IMR-90 (cell line): ENCODE measurements around the gene RRP9. TPM values are rescaled to one million over a fixed set of nuclear protein-coding genes. Genes with fewer than 3 reads are reported as not detected.

Experiments
- ATAC-seq: fragments of 200-7000 bp; cut with Tn5 transposase; 2 replicates; pipeline ENCODE4 v1.9.1; 2020; ENCODE audit warnings: low read depth, mild to moderate bottlenecking, moderate library complexity
- BruUV-seq: library from RNA; stranded (reverse); fragments of 400-500 nt; replicated peaks from 2 replicates; lab custom pipeline; 2021; lab: Mats Ljungman, UMichigan
- CTCF ChIA-PET: fragments of 300-600 bp; formaldehyde crosslinking; extraction: SDS; loops from one replicate; lab custom pipeline; 2021; ENCODE audit warnings: antibody characterized with exemption; lab: Yijun Ruan, JAX
- POLR2A ChIA-PET: fragments of 300-600 bp; sonication (Branson Sonifier 250); formaldehyde crosslinking; loops from one replicate; lab custom pipeline; 2022; ENCODE audit warnings: antibody characterized with exemption; ENCODE audit not compliant: unreplicated experiment; lab: Charles Lee
- DNase-seq: peaks from one replicate; pipeline ENCODE4 v3.0.0; 2013
- H2AFZ ChIP-seq: replicated peaks from 2 replicates; pipeline ENCODE3; 2013; ENCODE audit warnings: low read length, mild to moderate bottlenecking; ENCODE audit not compliant: poor library complexity
- H2AK5ac ChIP-seq: 2 replicates; pipeline ENCODE4 v1.6.1; 2013; ENCODE audit warnings: low read depth, low read length, inconsistent platforms
- H2AK9ac ChIP-seq: replicated peaks from 2 replicates; pipeline ENCODE3; 2013; ENCODE audit warnings: mild to moderate bottlenecking, low read depth, low read length, moderate library complexity; ENCODE audit not compliant: poor library complexity
- H2BK120ac ChIP-seq: 2 replicates; pipeline ENCODE4 v1.6.1; 2013; ENCODE audit warnings: low read depth, low read length, inconsistent platforms
- H2BK15ac ChIP-seq: 3 replicates; pipeline ENCODE4 v1.6.1; 2013; ENCODE audit warnings: low read depth, low read length, inconsistent platforms
- H2BK20ac ChIP-seq: 2 replicates; pipeline ENCODE4 v1.6.1; 2013; ENCODE audit warnings: low read depth, mild to moderate bottlenecking, inconsistent platforms, low read length, moderate library complexity
- H2BK5ac ChIP-seq: 2 replicates; pipeline ENCODE4 v1.6.1; 2013; ENCODE audit warnings: mild to moderate bottlenecking, low read depth, low read length, inconsistent platforms; ENCODE audit not compliant: poor library complexity, severe bottlenecking
- H3K14ac ChIP-seq: replicated peaks from 2 replicates; pipeline ENCODE4 v1.6.1; 2013; ENCODE audit warnings: low read depth, low read length, inconsistent platforms
- H3K18ac ChIP-seq: 2 replicates; pipeline ENCODE4 v1.6.1; 2013; ENCODE audit warnings: low read depth, low read length, control low read depth
- H3K23ac ChIP-seq: 2 replicates; pipeline ENCODE4 v1.6.1; 2013; ENCODE audit warnings: low read depth, low read length, inconsistent platforms
- H3K27ac ChIP-seq: 2 replicates; pipeline ENCODE4 v1.5.1; 2013; ENCODE audit warnings: mild to moderate bottlenecking, control low read depth, low read length; ENCODE audit not compliant: insufficient read depth
- H3K27me3 ChIP-seq: 2 replicates; pipeline ENCODE4 v1.6.1; 2013; ENCODE audit warnings: low read length; ENCODE audit not compliant: control insufficient read depth, insufficient read depth
- H3K36me3 ChIP-seq: 2 replicates; pipeline ENCODE4 v1.6.1; 2013; ENCODE audit warnings: low read length, mixed read lengths; ENCODE audit not compliant: control insufficient read depth, insufficient read depth
- H3K4ac ChIP-seq: 2 replicates; pipeline ENCODE4 v1.6.1; 2013; ENCODE audit warnings: low read depth, low read length, inconsistent platforms
- H3K4me1 ChIP-seq: 2 replicates; pipeline ENCODE4 v1.6.1; 2013; ENCODE audit warnings: low read length, mixed read lengths; ENCODE audit not compliant: control insufficient read depth, insufficient read depth
- H3K4me2 ChIP-seq: 2 replicates; pipeline ENCODE4 v1.6.1; 2013; ENCODE audit warnings: low read depth, mild to moderate bottlenecking, control low read depth, low read length, moderate library complexity
- H3K4me3 ChIP-seq: 2 replicates; pipeline ENCODE4 v1.5.1; 2013; ENCODE audit warnings: low read depth, mild to moderate bottlenecking, control low read depth, low read length, moderate library complexity; ENCODE audit not compliant: insufficient read depth
- H3K56ac ChIP-seq: 2 replicates; pipeline ENCODE4 v1.6.1; 2013; ENCODE audit warnings: low read length, inconsistent platforms; ENCODE audit not compliant: insufficient read depth; ENCODE audit errors: extremely low read depth
- H3K79me1 ChIP-seq, 2 experiments: 2 replicates each; pipeline ENCODE4 v1.6.1; 2013; ENCODE audit warnings: low read length in 2 of 2, inconsistent platforms in 1 of 2, low read depth in 1 of 2
- H3K9ac ChIP-seq: 2 replicates; pipeline ENCODE4 v1.6.1; 2013; ENCODE audit warnings: low read depth, low read length, control low read depth
- H3K9me1 ChIP-seq: 2 replicates; pipeline ENCODE4 v1.6.1; 2013; ENCODE audit warnings: low read length, inconsistent platforms; ENCODE audit not compliant: insufficient read depth
- H3K9me3 ChIP-seq: 2 replicates; pipeline ENCODE4 v1.6.1; 2013; ENCODE audit warnings: low read length; ENCODE audit not compliant: control insufficient read depth, insufficient read depth
- H4K20me1 ChIP-seq: 2 replicates; pipeline ENCODE4 v1.6.1; 2013; ENCODE audit warnings: low read length, inconsistent platforms; ENCODE audit not compliant: insufficient read depth
- H4K5ac ChIP-seq: 2 replicates; pipeline ENCODE4 v1.6.1; 2013; ENCODE audit warnings: mild to moderate bottlenecking, low read depth, low read length, control low read depth
- H4K8ac ChIP-seq, 2 experiments: 2 replicates each; pipeline ENCODE4 v1.6.1; 2013; ENCODE audit warnings: low read depth in 2 of 2, low read length in 2 of 2, control low read depth in 1 of 2, inconsistent platforms in 1 of 2
- H4K91ac ChIP-seq: 2 replicates; pipeline ENCODE4 v1.6.1; 2013; ENCODE audit warnings: low read depth, low read length, inconsistent platforms; ENCODE audit not compliant: insufficient read depth
- BHLHE40 ChIP-seq: fragments of 150-350 bp; IDR thresholded peaks from 2 replicates; pipeline ENCODE4 v1.6.1; 2016; ENCODE audit warnings: mild to moderate bottlenecking, low read depth, low read length
- CEBPB ChIP-seq: IDR thresholded peaks from 2 replicates; pipeline ENCODE4 v1.6.1; 2012; ENCODE audit warnings: low read depth, low read length, improper control_type of control experiment
- CHD1 ChIP-seq: IDR thresholded peaks from 2 replicates; pipeline ENCODE4 v1.6.1; 2012; ENCODE audit warnings: low read depth, low read length, improper control_type of control experiment
- FOS ChIP-seq: fragments of 150-350 bp; IDR thresholded peaks from 2 replicates; pipeline ENCODE4 v1.6.1; 2016; ENCODE audit warnings: low read depth, low read length
- MAFK ChIP-seq: IDR thresholded peaks from 2 replicates; pipeline ENCODE4 v1.6.1; 2012; ENCODE audit warnings: low read depth, low read length, improper control_type of control experiment
- MAZ ChIP-seq: IDR thresholded peaks from 2 replicates; pipeline ENCODE4 v1.6.1; 2012; ENCODE audit warnings: low read depth, mild to moderate bottlenecking, low read length, improper control_type of control experiment, moderate library complexity, borderline replicate concordance
- MXI1 ChIP-seq: IDR thresholded peaks from 2 replicates; pipeline ENCODE4 v1.6.1; 2012; ENCODE audit warnings: low read depth, mild to moderate bottlenecking, low read length, moderate library complexity, borderline replicate concordance
- RCOR1 ChIP-seq: IDR thresholded peaks from 2 replicates; pipeline ENCODE4 v1.6.1; 2012; ENCODE audit warnings: mild to moderate bottlenecking, low read length, improper control_type of control experiment; ENCODE audit not compliant: insufficient replicate concordance
- RFX5 ChIP-seq: IDR thresholded peaks from 2 replicates; pipeline ENCODE4 v1.8.0; 2012; ENCODE audit warnings: low read depth, mild to moderate bottlenecking, low read length, moderate library complexity
- SMC3 ChIP-seq: fragments of 150-350 bp; IDR thresholded peaks from 2 replicates; pipeline ENCODE4 v1.6.1; 2016; ENCODE audit warnings: low read depth, mild to moderate bottlenecking, antibody characterized with exemption, low read length, moderate library complexity
- WGBS, 2 experiments: methylation state at CpG; one replicate each; pipeline versions ENCODE4 v1.1.5 to v1.1.7; 2013; ENCODE audit warnings: missing lambda C conversion rate in 2 of 2; ENCODE audit not compliant: insufficient read length in 1 of 2; ENCODE audit errors: extremely low coverage in 2 of 2; 5-methylcytosine and 5-hydroxymethylcytosine counted together
- dilution Hi-C: fragments of 300-500 bp; cut with HindIII; formaldehyde crosslinking; loops from one replicate; pipeline ENCODE4 v1.14.3; 2018; ENCODE audit warnings: low sequenced_read_pairs; ENCODE audit not compliant: unreplicated experiment
- in situ Hi-C: fragments of 300-500 bp; cut with MboI; formaldehyde crosslinking; loops from 3 replicates; pipeline ENCODE4 v1.14.3; 2019; ENCODE audit warnings: low sequenced_read_pairs, inconsistent platforms, mixed read lengths
- intact Hi-C: fragments of 100-400 bp; cut with micrococcal nuclease; formaldehyde crosslinking; loops from 2 replicates; pipeline ENCODE4 v1.10.0; 2022
- polyA plus RNA-seq, 3 experiments: library from polyadenylated mRNA; depleted of rRNA; stranded (reverse); fragments of >200 nt; gene quantifications; 2 replicates each; pipeline ENCODE4 v1.2.3, GENCODE V29; 2012; ENCODE audit warnings: low replicate concordance in 1 of 3
- total RNA-seq: library from RNA; depleted of rRNA; stranded (reverse); fragments of >200 nt; gene quantifications from 2 replicates; pipeline ENCODE4 v1.2.3, GENCODE V29; 2012
- TF ChIP-seq, protein P1 (sequence below): fragments of 150-350 bp; IDR thresholded peaks from 2 replicates; pipeline ENCODE4 v1.6.1; 2017; ENCODE audit warnings: mild to moderate bottlenecking, antibody characterized with exemption, low read length, low read depth
- TF ChIP-seq, protein P2 (sequence below): fragments of 150-350 bp; IDR thresholded peaks from 2 replicates; pipeline ENCODE4 v1.6.1; 2016; ENCODE audit warnings: low read depth, mild to moderate bottlenecking, low read length, moderate library complexity, borderline replicate concordance
- TF ChIP-seq, protein P3 (sequence below): conservative IDR thresholded peaks from 2 replicates; pipeline ENCODE4 v1.5.1; 2012; ENCODE audit warnings: mild to moderate bottlenecking, low read depth, low read length, improper control_type of control experiment

The RRP9 gene
- total and polyA plus RNA-seq, 2 of the 4 experiments (the other 2 are of a cell fraction) = 30.9 to 39.8 TPM

DNA sequence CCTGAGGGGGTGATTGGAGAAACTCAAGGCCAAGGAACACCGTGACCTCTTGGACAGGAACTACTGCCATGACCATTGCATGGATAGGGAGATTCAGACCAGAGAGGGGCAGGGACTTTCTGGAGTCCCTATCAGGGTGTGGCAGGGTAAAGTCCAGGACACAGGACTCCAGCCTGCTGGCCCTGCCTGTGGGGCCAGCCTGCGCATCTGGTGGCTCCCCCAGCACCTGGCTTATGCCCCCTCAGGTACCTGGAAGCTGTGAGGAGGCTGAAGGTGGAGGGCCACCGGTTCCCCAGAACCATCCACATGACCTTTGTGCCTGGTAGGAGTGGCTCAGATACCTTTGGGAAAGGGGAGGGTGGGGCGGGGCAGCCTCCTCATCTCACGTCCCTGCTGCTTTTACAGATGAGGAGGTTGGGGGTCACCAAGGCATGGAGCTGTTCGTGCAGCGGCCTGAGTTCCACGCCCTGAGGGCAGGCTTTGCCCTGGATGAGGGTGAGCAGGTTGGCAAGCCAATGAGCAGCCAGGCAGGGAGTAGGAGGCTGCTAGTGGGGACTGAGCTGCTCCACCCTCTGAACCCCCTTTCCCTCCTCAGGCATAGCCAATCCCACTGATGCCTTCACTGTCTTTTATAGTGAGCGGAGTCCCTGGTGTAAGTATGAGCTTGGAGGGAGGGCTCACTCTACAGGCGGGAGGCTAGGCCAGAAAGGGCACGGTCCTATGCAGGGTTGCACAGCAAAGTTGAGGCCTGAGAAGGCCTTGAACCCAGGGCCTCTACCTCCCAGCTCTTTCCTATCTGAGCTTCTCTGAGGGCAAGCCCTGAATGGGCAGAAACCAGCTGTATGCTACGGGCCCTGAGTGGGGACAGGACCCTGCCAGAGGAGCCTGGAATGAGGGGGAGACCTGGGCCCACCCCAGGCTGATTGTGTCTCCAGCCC is 44.6 kb upstream of the RRP9 start:
- Histone ChIP-seq H3K36me3 (peaks cover 3% of the 10 kb centered on the region; the same call in 1 of the 2 replicates), H3K4me1 (peaks cover 17% of the 10 kb centered on the region), H3K9me3 (no peaks in the 10 kb centered on the region), H3K27ac (no peak overlapping the region), H3K4me2 (no peak overlapping the region), H2AK9ac (no peak overlapping the region), H3K9ac (no peak overlapping the region), H2BK120ac (no peak overlapping the region), H3K4me3 (no peak overlapping the region), H4K5ac (no peak overlapping the region), H3K79me1 (peaks cover 5 to 46% of the 10 kb centered on the region in 2 experiments; a peak in 3 of 4 replicates), H4K8ac (no peak overlapping the region), H2BK15ac (no peak overlapping the region), H3K4ac (no peak overlapping the region), H3K27me3 (no peaks in the 10 kb centered on the region), H3K14ac (no peak overlapping the region), H3K23ac (no peak overlapping the region), H2BK20ac (no peak overlapping the region), H2AK5ac (no peak overlapping the region), H2AFZ (no peak overlapping the region), H2BK5ac (no peak overlapping the region), H3K18ac (no peak overlapping the region), H3K9me1 (peaks cover 10% of the 10 kb centered on the region), H4K91ac (no peak overlapping the region), H4K20me1 (peaks cover 4% of the 10 kb centered on the region), H3K56ac (no peak overlapping the region)
- ChIA-PET CTCF (no interaction called here), POLR2A (interaction anchor here (1.0 kb wide), 1 partner anchor 10 kb away, joined by 6 read pairs; the partner anchor contains the start of gene RPL29)
- DNase-seq (no peak), ATAC-seq (no peak)
- 100% methylated on average over 2 of the region's 12 CpGs; no CpG with 5 or more reads in 1 of the 2 experiments for WGBS, 2 experiments
- no TSS peak for BruUV-seq
- in situ Hi-C loops (no loop called here), dilution Hi-C loops (no loop called here), intact Hi-C loops (no loop called here)
- TF ChIP-seq SMC3 (no peak), RFX5 (no peak), CHD1 (no peak), MXI1 (no peak), MAFK (no peak), CEBPB (no peak), RCOR1 (no peak), BHLHE40 (no peak), MAZ (no peak), FOS (no peak)
- TF ChIP-seq, protein P1, sequence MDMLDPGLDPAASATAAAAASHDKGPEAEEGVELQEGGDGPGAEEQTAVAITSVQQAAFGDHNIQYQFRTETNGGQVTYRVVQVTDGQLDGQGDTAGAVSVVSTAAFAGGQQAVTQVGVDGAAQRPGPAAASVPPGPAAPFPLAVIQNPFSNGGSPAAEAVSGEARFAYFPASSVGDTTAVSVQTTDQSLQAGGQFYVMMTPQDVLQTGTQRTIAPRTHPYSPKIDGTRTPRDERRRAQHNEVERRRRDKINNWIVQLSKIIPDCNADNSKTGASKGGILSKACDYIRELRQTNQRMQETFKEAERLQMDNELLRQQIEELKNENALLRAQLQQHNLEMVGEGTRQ = no peak
- TF ChIP-seq, protein P2, sequence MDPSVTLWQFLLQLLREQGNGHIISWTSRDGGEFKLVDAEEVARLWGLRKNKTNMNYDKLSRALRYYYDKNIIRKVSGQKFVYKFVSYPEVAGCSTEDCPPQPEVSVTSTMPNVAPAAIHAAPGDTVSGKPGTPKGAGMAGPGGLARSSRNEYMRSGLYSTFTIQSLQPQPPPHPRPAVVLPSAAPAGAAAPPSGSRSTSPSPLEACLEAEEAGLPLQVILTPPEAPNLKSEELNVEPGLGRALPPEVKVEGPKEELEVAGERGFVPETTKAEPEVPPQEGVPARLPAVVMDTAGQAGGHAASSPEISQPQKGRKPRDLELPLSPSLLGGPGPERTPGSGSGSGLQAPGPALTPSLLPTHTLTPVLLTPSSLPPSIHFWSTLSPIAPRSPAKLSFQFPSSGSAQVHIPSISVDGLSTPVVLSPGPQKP = no peak
- TF ChIP-seq, protein P3, sequence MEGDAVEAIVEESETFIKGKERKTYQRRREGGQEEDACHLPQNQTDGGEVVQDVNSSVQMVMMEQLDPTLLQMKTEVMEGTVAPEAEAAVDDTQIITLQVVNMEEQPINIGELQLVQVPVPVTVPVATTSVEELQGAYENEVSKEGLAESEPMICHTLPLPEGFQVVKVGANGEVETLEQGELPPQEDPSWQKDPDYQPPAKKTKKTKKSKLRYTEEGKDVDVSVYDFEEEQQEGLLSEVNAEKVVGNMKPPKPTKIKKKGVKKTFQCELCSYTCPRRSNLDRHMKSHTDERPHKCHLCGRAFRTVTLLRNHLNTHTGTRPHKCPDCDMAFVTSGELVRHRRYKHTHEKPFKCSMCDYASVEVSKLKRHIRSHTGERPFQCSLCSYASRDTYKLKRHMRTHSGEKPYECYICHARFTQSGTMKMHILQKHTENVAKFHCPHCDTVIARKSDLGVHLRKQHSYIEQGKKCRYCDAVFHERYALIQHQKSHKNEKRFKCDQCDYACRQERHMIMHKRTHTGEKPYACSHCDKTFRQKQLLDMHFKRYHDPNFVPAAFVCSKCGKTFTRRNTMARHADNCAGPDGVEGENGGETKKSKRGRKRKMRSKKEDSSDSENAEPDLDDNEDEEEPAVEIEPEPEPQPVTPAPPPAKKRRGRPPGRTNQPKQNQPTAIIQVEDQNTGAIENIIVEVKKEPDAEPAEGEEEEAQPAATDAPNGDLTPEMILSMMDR = no peak
